ENCODE results near the gene ANKHD1. TPM values are rescaled to one million over a fixed set of nuclear protein-coding genes. Genes with fewer than 3 reads are reported as not detected.

Gene ANKHD1
- total and polyA plus RNA-seq, 2 experiments from 2014 or later = 26.1 to 27.9 TPM

DNA sequence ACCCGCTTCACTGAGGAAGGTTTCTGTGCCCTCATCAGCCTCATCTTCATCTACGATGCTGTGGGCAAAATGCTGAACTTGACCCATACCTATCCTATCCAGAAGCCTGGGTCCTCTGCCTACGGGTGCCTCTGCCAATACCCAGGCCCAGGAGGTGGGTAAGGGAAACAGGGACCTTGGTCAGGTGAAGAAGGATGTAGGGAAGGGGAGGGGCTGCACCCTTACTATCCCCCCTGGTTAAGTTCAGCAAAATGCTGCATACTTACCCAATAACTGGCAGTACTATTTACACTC is 37.2 kb upstream of the ANKHD1 start:
- Histone ChIP-seq H3K36me3 (ENCODE audit: low read depth) (no peaks in the 10 kb centered on the region), H3K9me3 (ENCODE audit: low read depth) (no peaks in the 10 kb centered on the region), H3K9me2 (ENCODE audit: insufficient read depth) (no peaks in the 10 kb centered on the region), H3K79me2 (ENCODE audit: insufficient read depth) (no peaks in the 10 kb centered on the region), H3K27ac (no peak overlapping the region), H3K9ac (no peak overlapping the region), H4K20me1 (ENCODE audit: insufficient read depth) (no peaks in the 10 kb centered on the region), H3K27me3 (replicated peaks; ENCODE audit: insufficient read depth) (no peaks in the 10 kb centered on the region), H3F3A (ENCODE audit: insufficient read depth) (no peaks in the 10 kb centered on the region), H3K4me1 (ENCODE audit: insufficient read depth) (no peaks in the 10 kb centered on the region), H3K4me3 (no peak overlapping the region), H3K4me2 (ENCODE audit: unreplicated experiment) (no peak overlapping the region), H2AFZ (no peak overlapping the region)
- TF ChIP-seq EZH2phosphoT487 (IDR thresholded peaks at IDR 0.05; ENCODE audit: insufficient read depth, low read depth) (no peak), EZH2 (IDR thresholded peaks at IDR 0.05; ENCODE audit: insufficient read depth, poor library complexity, severe bottlenecking) (no peak)
- 92 to 93% methylated on average over 3 of the region's 3 CpGs for WGBS, 2 experiments (ENCODE audit: low coverage in 1 of 2, low lambda C conversion rate in 2 of 2, missing lambda C conversion rate in 2 of 2)
- no peak for DNase-seq
- in situ Hi-C loops (cut with MboI) = no loop called here

DNA sequence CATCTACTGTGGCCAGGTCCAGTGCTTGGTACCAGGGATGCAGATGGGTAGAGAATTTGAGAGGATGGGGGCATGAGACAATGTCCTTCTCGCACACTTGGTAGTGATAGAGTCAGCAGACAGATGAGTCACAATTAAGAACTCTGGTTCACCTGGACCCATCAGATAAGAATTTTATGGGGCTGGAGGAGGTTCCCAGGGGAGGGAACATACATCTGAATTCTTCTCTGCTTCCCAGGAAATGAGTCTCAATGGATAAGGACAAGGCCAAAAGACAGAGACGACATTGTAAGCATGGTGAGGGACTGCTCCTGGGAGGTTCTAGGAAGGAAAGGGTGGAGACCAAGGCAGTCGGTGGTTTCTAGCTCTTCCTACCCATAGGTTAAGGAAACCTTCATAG is 36.4 kb upstream of the ANKHD1 start:
- Histone ChIP-seq H3K36me3 (ENCODE audit: low read depth) (no peaks in the 10 kb centered on the region), H3K4me2 (ENCODE audit: unreplicated experiment) (no peak overlapping the region), H3K79me2 (ENCODE audit: insufficient read depth) (no peaks in the 10 kb centered on the region), H4K20me1 (ENCODE audit: insufficient read depth) (no peaks in the 10 kb centered on the region), H3K27me3 (replicated peaks; ENCODE audit: insufficient read depth) (no peaks in the 10 kb centered on the region), H3F3A (ENCODE audit: insufficient read depth) (no peaks in the 10 kb centered on the region), H3K4me3 (no peak overlapping the region), H3K9me3 (ENCODE audit: low read depth) (no peaks in the 10 kb centered on the region), H3K4me1 (ENCODE audit: insufficient read depth) (no peaks in the 10 kb centered on the region), H2AFZ (no peak overlapping the region), H3K9me2 (ENCODE audit: insufficient read depth) (no peaks in the 10 kb centered on the region), H3K27ac (no peak overlapping the region), H3K9ac (no peak overlapping the region)
- no peak for DNase-seq
- no peak for TF ChIP-seq EZH2 (IDR thresholded peaks at IDR 0.05; ENCODE audit: insufficient read depth, poor library complexity, severe bottlenecking)
- no peak for TF ChIP-seq EZH2phosphoT487 (IDR thresholded peaks at IDR 0.05; ENCODE audit: insufficient read depth, low read depth)
- in situ Hi-C loops (cut with MboI) = no loop called here
- 82% methylated on average over 3 of the region's 3 CpGs for WGBS, 2 experiments (ENCODE audit: low coverage in 1 of 2, low lambda C conversion rate in 2 of 2, missing lambda C conversion rate in 2 of 2)

GRCh38 chr5:140365941-140366340 is 35.7 kb upstream of the ANKHD1 start:
- no peaks in the 10 kb centered on the region for H3K9me3 ChIP-seq (ENCODE audit: low read depth)
- H3K36me3 ChIP-seq (ENCODE audit: low read depth) = no peaks in the 10 kb centered on the region
- H3K4me2 ChIP-seq (ENCODE audit: unreplicated experiment) = no peak overlapping the region
- no peak overlapping the region for H2AFZ ChIP-seq
- H3F3A ChIP-seq (ENCODE audit: insufficient read depth) = no peaks in the 10 kb centered on the region
- H4K20me1 ChIP-seq (ENCODE audit: insufficient read depth) = no peaks in the 10 kb centered on the region
- H3K27me3 ChIP-seq (replicated peaks; ENCODE audit: insufficient read depth) = no peaks in the 10 kb centered on the region
- WGBS, 2 experiments (ENCODE audit: low coverage in 1 of 2, low lambda C conversion rate in 2 of 2, missing lambda C conversion rate in 2 of 2) = 84 to 86% methylated on average over 4 of the region's 4 CpGs
- in situ Hi-C loops (cut with MboI) = no loop called here
- no peaks in the 10 kb centered on the region for H3K79me2 ChIP-seq (ENCODE audit: insufficient read depth)
- no peaks in the 10 kb centered on the region for H3K9me2 ChIP-seq (ENCODE audit: insufficient read depth)
- TF ChIP-seq EZH2phosphoT487 (IDR thresholded peaks at IDR 0.05; ENCODE audit: insufficient read depth, low read depth) (no peak), EZH2 (IDR thresholded peaks at IDR 0.05; ENCODE audit: insufficient read depth, poor library complexity, severe bottlenecking) (no peak)
- no peak for DNase-seq
- H3K4me1 ChIP-seq (ENCODE audit: insufficient read depth) = no peaks in the 10 kb centered on the region
- no peak overlapping the region for H3K4me3 ChIP-seq
- H3K9ac ChIP-seq = no peak overlapping the region
- no peak overlapping the region for H3K27ac ChIP-seq

GRCh38 chr5:140366589-140367255 is 34.9 kb upstream of the ANKHD1 start:
- Histone ChIP-seq H3K9me2 (ENCODE audit: insufficient read depth) (no peaks in the 10 kb centered on the region), H3K9me3 (ENCODE audit: low read depth) (no peaks in the 10 kb centered on the region), H3K27me3 (replicated peaks; ENCODE audit: insufficient read depth) (no peaks in the 10 kb centered on the region), H3K4me1 (ENCODE audit: insufficient read depth) (no peaks in the 10 kb centered on the region), H3K9ac (no peak overlapping the region), H3F3A (ENCODE audit: insufficient read depth) (no peaks in the 10 kb centered on the region), H3K4me3 (no peak overlapping the region), H3K36me3 (ENCODE audit: low read depth) (no peaks in the 10 kb centered on the region), H3K4me2 (ENCODE audit: unreplicated experiment) (no peak overlapping the region), H3K79me2 (ENCODE audit: insufficient read depth) (no peaks in the 10 kb centered on the region), H4K20me1 (ENCODE audit: insufficient read depth) (no peaks in the 10 kb centered on the region), H3K27ac (no peak overlapping the region), H2AFZ (no peak overlapping the region)
- in situ Hi-C loops (cut with MboI) = no loop called here
- WGBS, 2 experiments (ENCODE audit: low coverage in 1 of 2, low lambda C conversion rate in 2 of 2, missing lambda C conversion rate in 2 of 2) = 25 to 30% methylated on average over 7 of the region's 7 CpGs
- DNase-seq = no peak
- no peak for TF ChIP-seq EZH2phosphoT487 (IDR thresholded peaks at IDR 0.05; ENCODE audit: insufficient read depth, low read depth)
- TF ChIP-seq EZH2 (IDR thresholded peaks at IDR 0.05; ENCODE audit: insufficient read depth, poor library complexity, severe bottlenecking) = no peak
